ENCODE measurements around the gene CCDC102B. TPM values are rescaled to one million over a fixed set of nuclear protein-coding genes. Genes with fewer than 3 reads are reported as not detected.

Gene CCDC102B
- total and polyA plus RNA-seq, 2 of the 8 experiments (the other 6 are each of a cell fraction or from before 2014, with no cell fraction given), result 0.80 to 1.1 TPM

DNA sequence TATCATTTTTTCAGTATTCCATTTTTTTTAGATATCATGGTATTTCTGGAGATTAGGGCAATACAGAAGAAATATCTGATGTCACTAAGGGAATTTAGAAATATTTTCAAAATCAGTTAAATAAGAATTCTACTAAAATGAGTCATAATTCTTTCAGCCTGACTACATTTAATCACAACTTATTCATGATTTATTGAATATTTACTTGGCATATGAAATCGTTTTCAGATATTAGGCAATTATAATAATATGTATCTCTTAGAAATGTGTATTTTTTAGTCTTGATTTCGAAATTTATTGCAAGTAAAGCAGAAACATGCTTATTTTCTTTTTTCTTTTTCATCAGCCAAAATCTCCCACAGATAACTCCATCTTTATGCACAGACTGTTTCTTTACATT is 142.2 kb downstream of the CCDC102B start:
- H4K91ac ChIP-seq (replicated peaks; ENCODE audit: insufficient read length, low read length), result no peak overlapping the region
- no peaks in the 10 kb centered on the region for H4K20me1 ChIP-seq (replicated peaks in 1 of 2; ENCODE audit: control insufficient read depth in 1 of 2, insufficient read depth in 2 of 2, low read length in 2 of 2)
- no peak overlapping the region for H2AK5ac ChIP-seq (ENCODE audit: low read depth, low read length)
- H3K23ac ChIP-seq (ENCODE audit: insufficient read length), result no peak overlapping the region
- 89% methylated on average over 2 of the region's 2 CpGs; no CpG with 5 or more reads in 1 of the 2 experiments for WGBS, 2 experiments (ENCODE audit: extremely low coverage in 1 of 2, insufficient coverage in 1 of 2, insufficient read length in 1 of 2, insufficient replicate concordance in 2 of 2, low coverage in 1 of 2, low lambda C conversion rate in 2 of 2, missing lambda C conversion rate in 1 of 2)
- H3K27me3 ChIP-seq (replicated peaks in 1 of 4; ENCODE audit: control insufficient read depth in 3 of 4, extremely low read depth in 1 of 4, insufficient read depth in 3 of 4, low read length in 3 of 4), result no peaks in the 10 kb centered on the region
- no peak overlapping the region for H2BK5ac ChIP-seq (ENCODE audit: low read depth, low read length)
- no peaks in the 10 kb centered on the region for H3K36me3 ChIP-seq (ENCODE audit: control insufficient read depth in 2 of 4, insufficient read depth in 4 of 4, low read length in 3 of 4)
- H4K8ac ChIP-seq (ENCODE audit: extremely low read depth, insufficient read depth, low read length), result no peak overlapping the region
- H2BK120ac ChIP-seq (replicated peaks; ENCODE audit: low read depth, low read length), result no peak overlapping the region
- H3K4me3 ChIP-seq (ENCODE audit: extremely low read depth in 1 of 4, insufficient read depth in 2 of 4, low read depth in 3 of 4, low read length in 4 of 4), result no peak overlapping the region
- H4K5ac ChIP-seq (ENCODE audit: insufficient read length, low read depth, low read length), result no peak overlapping the region
- H3K14ac ChIP-seq (ENCODE audit: insufficient read length), result no peak overlapping the region
- no peak overlapping the region for H2BK20ac ChIP-seq (ENCODE audit: low read length)
- no peaks in the 10 kb centered on the region for H3K79me2 ChIP-seq (ENCODE audit: control insufficient read depth in 1 of 2, insufficient read depth in 2 of 2, low read length in 2 of 2)
- DNase-seq (ENCODE audit: low read depth in 1 of 2, low spot score in 2 of 2) (no peak), FAIRE-seq (no peak)
- H3K23me2 ChIP-seq (ENCODE audit: low read depth, low read length), result no peaks in the 10 kb centered on the region
- H3K9me3 ChIP-seq (ENCODE audit: insufficient read depth in 2 of 2, low read depth in 1 of 2, low read length in 1 of 2), result no peaks in the 10 kb centered on the region
- H2AFZ ChIP-seq (ENCODE audit: low read length), result no peak overlapping the region
- no peak overlapping the region for H2BK12ac ChIP-seq (ENCODE audit: low read depth, low read length)
- no peaks in the 10 kb centered on the region for H3K79me1 ChIP-seq (ENCODE audit: low read depth, low read length)
- no peak overlapping the region for H3K4me2 ChIP-seq (ENCODE audit: insufficient read depth in 1 of 2, low read depth in 2 of 2, low read length in 2 of 2)
- ChIA-PET POLR2A (ENCODE audit: partially characterized antibody) (no interaction called here), CTCF (ENCODE audit: partially characterized antibody) (no interaction called here)
- H3K4ac ChIP-seq (replicated peaks; ENCODE audit: insufficient read length, low read depth, low read length), result no peak overlapping the region
- no peak overlapping the region for H3K27ac ChIP-seq (ENCODE audit: low read depth, low read length)
- H3K9ac ChIP-seq (replicated peaks in 1 of 4; ENCODE audit: extremely low read depth in 1 of 4, low read depth in 3 of 4, low read length in 3 of 4), result no peak overlapping the region
- H3K56ac ChIP-seq (replicated peaks; ENCODE audit: insufficient read length, low read depth, low read length), result no peak overlapping the region
- no peak overlapping the region for H3K18ac ChIP-seq (ENCODE audit: extremely low read depth, low read length)
- no peak for TF ChIP-seq RFX5 (IDR thresholded peaks at IDR 0.05; ENCODE audit: borderline replicate concordance, low read depth, low read length)
- no peak for TF ChIP-seq CBX8 (IDR thresholded peaks at IDR 0.05; ENCODE audit: borderline replicate concordance, low read depth, low read length)
- no peak for TF ChIP-seq CTBP2 (IDR thresholded peaks at IDR 0.05; ENCODE audit: borderline replicate concordance, insufficient read depth, insufficient read length, low read length)
- TF ChIP-seq SP4 (IDR thresholded peaks at IDR 0.05; ENCODE audit: low read length), result no peak
- TF ChIP-seq RXRA (IDR thresholded peaks at IDR 0.05; ENCODE audit: insufficient read depth, low read depth, low read length), result no peak
- TF ChIP-seq POLR2A (IDR thresholded peaks at IDR 0.05; ENCODE audit: control extremely low read depth in 1 of 2, low read depth in 2 of 2, low read length in 2 of 2), result no peak
- TF ChIP-seq TAF1 (IDR thresholded peaks at IDR 0.05; ENCODE audit: low read depth, low read length), result no peak
- peaks cover 0 to 11% (median 0%) of the 10 kb centered on the region in 4 experiments; a peak in 1 of 7 replicates for H3K4me1 ChIP-seq (replicated peaks in 1 of 4; ENCODE audit: control insufficient read depth in 3 of 4, insufficient read depth in 4 of 4, low read length in 3 of 4)
- no peak overlapping the region for H2BK15ac ChIP-seq (ENCODE audit: low read length)
